OCI-LY7 (cell line): Measurements from ENCODE around the gene S100A9. TPM values are rescaled to one million over a fixed set of nuclear protein-coding genes. Genes with fewer than 3 reads are reported as not detected.

Experiments
- BruUV-seq: library from RNA; stranded (reverse); fragments of 400-500 nt; replicated peaks from 2 replicates; lab custom pipeline; 2021; lab: Mats Ljungman, UMichigan
- CTCF ChIA-PET: fragments of 300-600 bp; sonication (Branson Sonifier 250); formaldehyde crosslinking; loops from one replicate; lab custom pipeline; 2022; ENCODE audit warnings: antibody characterized with exemption; ENCODE audit not compliant: unreplicated experiment; lab: Charles Lee
- POLR2A ChIA-PET: fragments of 300-600 bp; sonication (Branson Sonifier 250); formaldehyde crosslinking; loops from one replicate; lab custom pipeline; 2022; ENCODE audit warnings: antibody characterized with exemption; lab: Charles Lee
- DNase-seq: peaks from one replicate; pipeline ENCODE4 v3.0.0-alpha.2; 2015; ENCODE audit warnings: low spot score
- H2AFZ ChIP-seq: fragments of 200-600 bp; sonication (generic), shearing (Covaris generic); 2 replicates; pipeline ENCODE4 v1.6.1; 2014; ENCODE audit warnings: mild to moderate bottlenecking, antibody characterized with exemption, low read length, moderate library complexity
- H3K27ac ChIP-seq: fragments of 200-600 bp; sonication (generic); 2 replicates; pipeline ENCODE4 v1.5.1; 2014; ENCODE audit warnings: mixed run types, low read depth, mild to moderate bottlenecking, moderate library complexity, low read length, inconsistent platforms; ENCODE audit not compliant: poor library complexity, severe bottlenecking
- H3K36me3 ChIP-seq: fragments of 200-600 bp; sonication (generic); 2 replicates; pipeline ENCODE4 v1.6.1; 2014; ENCODE audit warnings: mild to moderate bottlenecking, antibody characterized with exemption, low read length, moderate library complexity, mixed read lengths; ENCODE audit not compliant: insufficient read depth
- H3K4me1 ChIP-seq: fragments of 200-600 bp; sonication (generic); 2 replicates; pipeline ENCODE4 v1.5.1; 2014; ENCODE audit warnings: mild to moderate bottlenecking, low read length; ENCODE audit not compliant: insufficient read depth, poor library complexity, severe bottlenecking
- H3K4me2 ChIP-seq: fragments of 200-600 bp; sonication (generic); 2 replicates; pipeline ENCODE4 v1.6.1; 2014; ENCODE audit warnings: mild to moderate bottlenecking, low read length
- H3K4me3 ChIP-seq: fragments of 200-600 bp; sonication (generic); 2 replicates; pipeline ENCODE4 v1.5.1; 2014; ENCODE audit warnings: mild to moderate bottlenecking, low read depth, low read length; ENCODE audit not compliant: poor library complexity, severe bottlenecking
- H3K79me2 ChIP-seq: fragments of 200-600 bp; sonication (generic); 2 replicates; pipeline ENCODE4 v1.6.1; 2016; ENCODE audit warnings: low read depth, mild to moderate bottlenecking, low read length, moderate library complexity, mixed read lengths; ENCODE audit not compliant: insufficient read depth
- H3K9me2 ChIP-seq: fragments of 200-600 bp; sonication (generic); 2 replicates; pipeline ENCODE4 v1.6.1; 2016; ENCODE audit warnings: mild to moderate bottlenecking, low read length, mixed read lengths; ENCODE audit not compliant: insufficient read depth
- H3K9me3 ChIP-seq: fragments of 200-600 bp; sonication (generic); 2 replicates; pipeline ENCODE4 v1.6.1; 2014; ENCODE audit warnings: mild to moderate bottlenecking, mixed run types, low read length, mixed read lengths
- H4K20me1 ChIP-seq: fragments of 200-600 bp; sonication (generic); 2 replicates; pipeline ENCODE4 v1.6.1; 2014; ENCODE audit warnings: mild to moderate bottlenecking, antibody characterized with exemption, low read length, moderate library complexity, mixed read lengths; ENCODE audit not compliant: insufficient read depth
- CTCF ChIP-seq: fragments of 200-600 bp; sonication (generic); conservative IDR thresholded peaks from 2 replicates; pipeline ENCODE4 v1.5.1; 2014; ENCODE audit warnings: mild to moderate bottlenecking, antibody characterized with exemption, low read length, moderate library complexity, mixed read lengths
- EZH2phosphoT487 ChIP-seq: fragments of 200-600 bp; sonication (generic); IDR thresholded peaks from 2 replicates; pipeline ENCODE4 v1.6.1; 2018; ENCODE audit warnings: low read depth, borderline replicate concordance, mild to moderate bottlenecking, mixed run types, antibody characterized with exemption, low read length, moderate library complexity, mixed read lengths
- intact Hi-C: fragments of 100-400 bp; cut with micrococcal nuclease; formaldehyde crosslinking; loops from one replicate; pipeline ENCODE4 v1.10.0; 2022; ENCODE audit not compliant: unreplicated experiment
- total RNA-seq, 2 experiments: library from RNA; depleted of rRNA in 1 of 2; stranded (reverse); fragments of >200 nt in 1 of 2; shearing (Covaris generic) in 1 of 2; gene quantifications; 2 replicates each; pipeline ENCODE4 v1.2.3, GENCODE V29; 2014 to 2022

Gene S100A9
- total RNA-seq, 2 experiments from 2014 or later: not detected

DNA sequence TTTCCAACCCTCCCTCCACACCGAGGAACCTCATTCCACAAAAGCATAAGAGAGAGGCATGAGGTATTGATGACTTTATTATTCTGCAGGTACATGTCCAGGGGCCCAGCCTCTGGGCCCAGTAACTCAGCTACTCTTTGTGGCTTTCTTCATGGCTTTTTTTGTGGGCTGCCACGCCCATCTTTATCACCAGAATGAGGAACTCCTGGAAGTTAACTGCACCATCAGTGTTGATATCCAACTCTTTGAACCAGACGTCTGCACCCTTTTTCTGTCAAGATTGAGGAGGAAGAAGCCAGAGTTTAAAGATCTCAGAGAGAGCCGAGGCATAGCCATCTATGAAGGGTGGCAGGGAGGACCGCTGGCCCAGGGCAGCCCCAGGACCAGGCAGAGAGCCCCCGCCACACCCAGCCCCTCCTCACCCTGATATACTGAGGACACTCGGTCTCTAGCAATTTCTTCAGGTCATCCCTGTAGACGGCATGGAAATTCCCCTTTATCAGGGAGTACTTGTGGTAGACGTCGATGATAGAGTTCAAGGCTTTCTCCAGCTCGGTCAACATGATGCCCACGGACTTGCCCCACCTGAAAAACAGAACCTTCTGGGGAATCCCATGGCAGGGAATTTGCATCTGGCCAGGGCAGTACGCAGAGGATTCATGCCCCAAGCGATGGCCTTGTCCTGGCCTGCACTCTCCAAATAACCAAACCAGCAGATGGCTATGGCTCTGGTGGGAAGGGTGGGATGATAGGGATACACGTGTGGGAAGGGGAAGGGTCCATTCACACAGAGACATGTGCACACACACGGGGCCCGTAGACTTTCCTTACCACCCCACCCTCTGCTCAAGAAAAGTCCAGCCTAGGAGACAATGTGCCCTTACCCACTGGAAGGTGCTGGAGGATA lies 32.6 kb downstream of the S100A9 start:
- no peaks in the 10 kb centered on the region for H3K9me3 ChIP-seq
- no peaks in the 10 kb centered on the region for H3K36me3 ChIP-seq
- no peak for TF ChIP-seq EZH2phosphoT487
- TF ChIP-seq CTCF: no peak
- no peak overlapping the region for H3K4me2 ChIP-seq
- no peaks in the 10 kb centered on the region for H3K9me2 ChIP-seq
- ChIA-PET POLR2A (no interaction called here), CTCF (no interaction called here)
- H3K27ac ChIP-seq: no peak overlapping the region
- no peaks in the 10 kb centered on the region for H3K79me2 ChIP-seq
- H3K4me3 ChIP-seq: no peak overlapping the region
- no peak overlapping the region for H2AFZ ChIP-seq
- no TSS peak for BruUV-seq
- no peaks in the 10 kb centered on the region for H3K4me1 ChIP-seq
- intact Hi-C loops: no loop called here
- no peaks in the 10 kb centered on the region for H4K20me1 ChIP-seq
- DNase-seq: no peak

- CTCF ChIA-PET: no interaction called here
- no peaks in the 10 kb centered on the region for H3K9me2 ChIP-seq
- H2AFZ ChIP-seq: no peak within 1 kb of the TSS
- BruUV-seq: no TSS peak
- H3K79me2 ChIP-seq: no peaks in the 10 kb centered on the region
- no peaks in the 10 kb centered on the region for H3K4me1 ChIP-seq
- DNase-seq: no peak
- no peaks in the 10 kb centered on the region for H3K36me3 ChIP-seq
- no peak within 1 kb of the TSS for H3K27ac ChIP-seq
- POLR2A ChIA-PET: no interaction called here
- no peaks in the 10 kb centered on the region for H3K9me3 ChIP-seq
- H3K4me2 ChIP-seq: no peak within 1 kb of the TSS
- no peaks in the 10 kb centered on the region for H4K20me1 ChIP-seq
- TF ChIP-seq EZH2phosphoT487: no peak
- TF ChIP-seq CTCF: no peak
- H3K4me3 ChIP-seq: no peak within 1 kb of the TSS
- intact Hi-C loops: no loop called here
Observed at GRCh38 chr1:153390938-153391710, 33.5 kb downstream of the S100A9 start, which contains the start of gene S100A8. Gene S100A8, minus strand, starts transcription at chr1:153391073. Its CDS starts 538 bp downstream, at chr1:153390535.

- Histone ChIP-seq H3K9me3 (no peaks in the 10 kb centered on the region), H3K27ac (no peak overlapping the region), H2AFZ (no peak overlapping the region), H3K79me2 (no peaks in the 10 kb centered on the region), H3K9me2 (no peaks in the 10 kb centered on the region), H3K4me2 (no peak overlapping the region), H3K4me1 (no peaks in the 10 kb centered on the region), H3K36me3 (no peaks in the 10 kb centered on the region), H4K20me1 (no peaks in the 10 kb centered on the region), H3K4me3 (no peak overlapping the region)
- BruUV-seq: no TSS peak
- TF ChIP-seq EZH2phosphoT487 (no peak), CTCF (no peak)
- intact Hi-C loops: no loop called here
- ChIA-PET POLR2A (no interaction called here), CTCF (no interaction called here)
- DNase-seq: no peak
Observed at GRCh38 chr1:153392258-153392657, 34.6 kb downstream of the S100A9 start.
